Transverse colon (tissue), 4 donors: Measurements from ENCODE around the gene MOG. TPM values are rescaled to one million over a fixed set of nuclear protein-coding genes. Genes with fewer than 3 reads are reported as not detected.

Source experiments
- DNase-seq: peaks from one replicate; pipeline ENCODE4 v3.0.0-alpha.2; 2019
- H3K27ac ChIP-seq, 4 donors: fragments of 200-600 bp; sonication (generic); 2 replicates each; pipeline ENCODE4 v1.5.1; 2016 to 2018; ENCODE audit warnings: inconsistent platforms in 4 of 4
- H3K27me3 ChIP-seq: fragments of 200-600 bp; sonication (generic); 2 replicates; pipeline ENCODE4 v1.5.1; 2017; ENCODE audit warnings: inconsistent platforms
- H3K36me3 ChIP-seq, 4 donors: fragments of 200-600 bp; sonication (generic); 2 replicates each; pipeline ENCODE4 v1.5.1; 2017 to 2019; ENCODE audit warnings: inconsistent platforms in 4 of 4
- H3K4me1 ChIP-seq, 4 donors: fragments of 200-600 bp; sonication (generic); 2 replicates each; pipeline ENCODE4 v1.5.1; 2017 to 2020; ENCODE audit warnings: inconsistent platforms in 4 of 4
- H3K4me3 ChIP-seq, 4 donors: fragments of 200-600 bp; sonication (generic); 1 replicate in 1 of 4; 2 replicates in 3 of 4; pipeline versions ENCODE4 v1.5.1 to v1.6.1; 2017 to 2019; ENCODE audit warnings: inconsistent platforms in 4 of 4
- H3K9me3 ChIP-seq, 2 donors: fragments of 200-600 bp; sonication (generic); 2 replicates each; pipeline ENCODE4 v1.5.1; 2017 to 2019; ENCODE audit warnings: inconsistent platforms in 2 of 2
- CTCF ChIP-seq, 5 experiments: fragments of 200-600 bp in 3 of 5; fragments of 450-650 bp in 2 of 5; sonication (generic) in 3 of 5; IDR thresholded peaks; 1 replicate in 2 of 5; 2 replicates in 3 of 5; pipeline ENCODE4 v1.5.1; 2016 to 2017; ENCODE audit warnings: antibody characterized with exemption in 5 of 5, inconsistent platforms in 3 of 5, mild to moderate bottlenecking in 2 of 5, moderate library complexity in 1 of 5
- EP300 ChIP-seq: sonication (generic); formaldehyde crosslinking; IDR thresholded peaks from one replicate; pipeline ENCODE4 v1.6.1; 2017; ENCODE audit warnings: antibody characterized with exemption, low read depth
- POLR2A ChIP-seq: fragments of 450-650 bp; IDR thresholded peaks from one replicate; pipeline ENCODE4 v1.6.1; 2016; ENCODE audit warnings: antibody characterized with exemption, mild to moderate bottlenecking, moderate library complexity
- POLR2AphosphoS5 ChIP-seq, 3 donors: sonication (generic); formaldehyde crosslinking; IDR thresholded peaks; one replicate each; pipeline ENCODE4 v1.6.1; 2016; ENCODE audit warnings: antibody characterized with exemption in 3 of 3
- WGBS, 2 donors: methylation state at CpG; one replicate each; pipeline ENCODE4 v1.1.5; 2018; ENCODE audit warnings: low coverage in 1 of 2; 5-methylcytosine and 5-hydroxymethylcytosine counted together
- in situ Hi-C, 4 donors: fragments of 200-750 bp; cut with MboI; loops; one replicate each; pipeline versions ENCODE4 v1.15.0 to v1.15.1; 2017; ENCODE audit warnings: low sequenced_read_pairs in 3 of 4, low pct_ligation_motif_present in 1 of 4, low pct_unique_long_range_greater_than_20kb in 1 of 4
- intact Hi-C: fragments of 100-400 bp; cut with DNase I; formaldehyde crosslinking; loops from one replicate; pipeline ENCODE4 v1.15.1; 2023; ENCODE audit warnings: low total_unique reads
- total RNA-seq, 4 donors: library from RNA; depleted of rRNA; stranded (reverse); fragments of >200 nt; gene quantifications; one replicate each; pipeline ENCODE4 v1.1.0, GENCODE V29; 2016

Gene MOG
- total RNA-seq, 4 donors from 2014 or later = not detected

- no peak for DNase-seq
- H3K36me3 ChIP-seq = no peaks in the 10 kb centered on the region
- WGBS, 2 donors = 71% methylated on average over 30 of the region's 31 CpGs; no CpG with 5 or more reads in 1 of the 2 donors
- intact Hi-C loops = no loop called here
- no peak for TF ChIP-seq POLR2A
- TF ChIP-seq EP300 = no peak
- no peak for TF ChIP-seq CTCF (IDR thresholded peaks at IDR 0.05)
- no peak for TF ChIP-seq POLR2AphosphoS5 (IDR thresholded peaks at IDR 0.05)
- H3K4me3 ChIP-seq = no peak within 1 kb of the TSS
- H3K27ac ChIP-seq = no peak within 1 kb of the TSS
- H3K4me1 ChIP-seq = no peaks in the 10 kb centered on the region
- no peaks in the 10 kb centered on the region for H3K27me3 ChIP-seq
- H3K9me3 ChIP-seq = no peaks in the 10 kb centered on the region
- in situ Hi-C loops = no loop called here
These were observed 24.0 kb downstream of the MOG start, which contains the start of gene ZFP57 for GRCh38 chr6:29680904-29681303. Gene ZFP57, minus strand, starts transcription at chr6:29681152. Its CDS starts 4,149 bp downstream, at chr6:29677003.

- in situ Hi-C loops = no loop called here
- no peaks in the 10 kb centered on the region for H3K27me3 ChIP-seq
- 79 to 89% methylated on average over 4 to 8 of the region's 8 CpGs for WGBS, 2 donors
- no peaks in the 10 kb centered on the region for H3K9me3 ChIP-seq
- intact Hi-C loops = no loop called here
- no peak overlapping the region for H3K27ac ChIP-seq
- no peaks in the 10 kb centered on the region for H3K4me1 ChIP-seq
- H3K36me3 ChIP-seq = no peaks in the 10 kb centered on the region
- TF ChIP-seq POLR2A (no peak), CTCF (IDR thresholded peaks at IDR 0.05) (no peak), EP300 (no peak), POLR2AphosphoS5 (IDR thresholded peaks at IDR 0.05) (no peak)
- no peak overlapping the region for H3K4me3 ChIP-seq
- no peak for DNase-seq
These were observed 24.9 kb downstream of the MOG start for GRCh38 chr6:29681811-29682210.

GRCh38 chr6:29685718-29686326 lies 28.9 kb downstream of the MOG start:
- in situ Hi-C loops (no loop called here), intact Hi-C loops (no loop called here)
- Histone ChIP-seq H3K36me3 (no peaks in the 10 kb centered on the region), H3K9me3 (no peaks in the 10 kb centered on the region), H3K27ac (no peak overlapping the region), H3K27me3 (no peaks in the 10 kb centered on the region), H3K4me3 (no peak overlapping the region), H3K4me1 (no peaks in the 10 kb centered on the region)
- TF ChIP-seq EP300 = no peak
- TF ChIP-seq CTCF (IDR thresholded peaks at IDR 0.05) = no peak
- no peak for TF ChIP-seq POLR2AphosphoS5 (IDR thresholded peaks at IDR 0.05)
- TF ChIP-seq POLR2A = no peak
- WGBS, 2 donors = 77 to 94% methylated on average over 2 to 15 of the region's 15 CpGs
- DNase-seq = no peak

- H3K9me3 ChIP-seq = no peaks in the 10 kb centered on the region
- H3K36me3 ChIP-seq = no peaks in the 10 kb centered on the region
- WGBS, 2 donors = 49 to 100% methylated on average over 2 to 3 of the region's 3 CpGs
- in situ Hi-C loops (no loop called here), intact Hi-C loops (no loop called here)
- DNase-seq = no peak
- TF ChIP-seq POLR2A = no peak
- TF ChIP-seq EP300 = no peak
- TF ChIP-seq POLR2AphosphoS5 (IDR thresholded peaks at IDR 0.05) = no peak
- no peak for TF ChIP-seq CTCF (IDR thresholded peaks at IDR 0.05)
- H3K27me3 ChIP-seq = no peaks in the 10 kb centered on the region
- H3K4me1 ChIP-seq = no peaks in the 10 kb centered on the region
- H3K27ac ChIP-seq = no peak overlapping the region
- H3K4me3 ChIP-seq = no peak overlapping the region
These were observed 37.7 kb downstream of the MOG start for GRCh38 chr6:29694637-29695036.
